Measurements from ENCODE around the gene FHAD1.

FHAD1 gene

GRCh38 chr1:15219280-15220023, 27.6 kb upstream of the FHAD1 start:
- H3K4me3 ChIP-seq (ENCODE audit: low read depth, low read length), result no peak overlapping the region
- H3K36me3 ChIP-seq (ENCODE audit: insufficient read depth, low read length), result no peaks in the 10 kb centered on the region
- no peak overlapping the region for H2AFZ ChIP-seq (ENCODE audit: low read length, unreplicated experiment)
- H3K27ac ChIP-seq (ENCODE audit: low read depth, low read length), result no peak overlapping the region
- H3K79me2 ChIP-seq (ENCODE audit: control insufficient read depth, insufficient read depth, low read length, unreplicated experiment), result no peaks in the 10 kb centered on the region
- H3K27me3 ChIP-seq (ENCODE audit: insufficient read depth, low read length), result no peaks in the 10 kb centered on the region
- H3K4me1 ChIP-seq (ENCODE audit: control insufficient read depth, insufficient read depth, low read length, unreplicated experiment), result peaks cover 9% of the 10 kb centered on the region

GRCh38 chr1:15220024-15220392, 27.0 kb upstream of the FHAD1 start:
- no peak overlapping the region for H3K27ac ChIP-seq (ENCODE audit: low read depth, low read length)
- no peaks in the 10 kb centered on the region for H3K36me3 ChIP-seq (ENCODE audit: insufficient read depth, low read length)
- no peak overlapping the region for H2AFZ ChIP-seq (ENCODE audit: low read length, unreplicated experiment)
- H3K4me3 ChIP-seq (ENCODE audit: low read depth, low read length), result no peak overlapping the region
- no peaks in the 10 kb centered on the region for H3K27me3 ChIP-seq (ENCODE audit: insufficient read depth, low read length)
- H3K79me2 ChIP-seq (ENCODE audit: control insufficient read depth, insufficient read depth, low read length, unreplicated experiment), result no peaks in the 10 kb centered on the region
- peaks cover 9% of the 10 kb centered on the region for H3K4me1 ChIP-seq (ENCODE audit: control insufficient read depth, insufficient read depth, low read length, unreplicated experiment)

- Histone ChIP-seq H3K79me2 (ENCODE audit: control insufficient read depth, insufficient read depth, low read length, unreplicated experiment) (no peaks in the 10 kb centered on the region), H2AFZ (ENCODE audit: low read length, unreplicated experiment) (no peak overlapping the region), H3K27ac (ENCODE audit: low read depth, low read length) (no peak overlapping the region), H3K27me3 (ENCODE audit: insufficient read depth, low read length) (no peaks in the 10 kb centered on the region), H3K4me3 (ENCODE audit: low read depth, low read length) (no peak overlapping the region), H3K4me1 (ENCODE audit: control insufficient read depth, insufficient read depth, low read length, unreplicated experiment) (peaks cover 9% of the 10 kb centered on the region), H3K36me3 (ENCODE audit: insufficient read depth, low read length) (no peaks in the 10 kb centered on the region)
These were observed 26.1 kb upstream of the FHAD1 start for GRCh38 chr1:15220825-15221431.

- Histone ChIP-seq H3K36me3 (ENCODE audit: insufficient read depth, low read length) (no peaks in the 10 kb centered on the region), H2AFZ (ENCODE audit: low read length, unreplicated experiment) (no peak overlapping the region), H3K4me3 (ENCODE audit: low read depth, low read length) (no peak overlapping the region), H3K79me2 (ENCODE audit: control insufficient read depth, insufficient read depth, low read length, unreplicated experiment) (no peaks in the 10 kb centered on the region), H3K4me1 (ENCODE audit: control insufficient read depth, insufficient read depth, low read length, unreplicated experiment) (peaks cover 9% of the 10 kb centered on the region), H3K27me3 (ENCODE audit: insufficient read depth, low read length) (no peaks in the 10 kb centered on the region), H3K27ac (ENCODE audit: low read depth, low read length) (no peak overlapping the region)
These were observed 24.2 kb upstream of the FHAD1 start for GRCh38 chr1:15222653-15223303.

GRCh38 chr1:15224259-15224869, 22.7 kb upstream of the FHAD1 start:
- no peaks in the 10 kb centered on the region for H3K27me3 ChIP-seq (ENCODE audit: insufficient read depth, low read length)
- no peak overlapping the region for H3K4me3 ChIP-seq (ENCODE audit: low read depth, low read length)
- H3K79me2 ChIP-seq (ENCODE audit: control insufficient read depth, insufficient read depth, low read length, unreplicated experiment), result no peaks in the 10 kb centered on the region
- no peak overlapping the region for H3K27ac ChIP-seq (ENCODE audit: low read depth, low read length)
- H3K36me3 ChIP-seq (ENCODE audit: insufficient read depth, low read length), result no peaks in the 10 kb centered on the region
- no peaks in the 10 kb centered on the region for H3K4me1 ChIP-seq (ENCODE audit: control insufficient read depth, insufficient read depth, low read length, unreplicated experiment)
- no peak overlapping the region for H2AFZ ChIP-seq (ENCODE audit: low read length, unreplicated experiment)

GRCh38 chr1:15224974-15225373, 22.0 kb upstream of the FHAD1 start:
- H3K4me3 ChIP-seq (ENCODE audit: low read depth, low read length), result no peak overlapping the region
- H3K79me2 ChIP-seq (ENCODE audit: control insufficient read depth, insufficient read depth, low read length, unreplicated experiment), result no peaks in the 10 kb centered on the region
- no peak overlapping the region for H3K27ac ChIP-seq (ENCODE audit: low read depth, low read length)
- no peak overlapping the region for H2AFZ ChIP-seq (ENCODE audit: low read length, unreplicated experiment)
- no peaks in the 10 kb centered on the region for H3K27me3 ChIP-seq (ENCODE audit: insufficient read depth, low read length)
- H3K4me1 ChIP-seq (ENCODE audit: control insufficient read depth, insufficient read depth, low read length, unreplicated experiment), result no peaks in the 10 kb centered on the region
- H3K36me3 ChIP-seq (ENCODE audit: insufficient read depth, low read length), result no peaks in the 10 kb centered on the region

GRCh38 chr1:15225461-15225860, 21.6 kb upstream of the FHAD1 start:
- Histone ChIP-seq H3K36me3 (ENCODE audit: insufficient read depth, low read length) (no peaks in the 10 kb centered on the region), H3K4me3 (ENCODE audit: low read depth, low read length) (no peak overlapping the region), H3K27me3 (ENCODE audit: insufficient read depth, low read length) (no peaks in the 10 kb centered on the region), H3K4me1 (ENCODE audit: control insufficient read depth, insufficient read depth, low read length, unreplicated experiment) (no peaks in the 10 kb centered on the region), H3K79me2 (ENCODE audit: control insufficient read depth, insufficient read depth, low read length, unreplicated experiment) (no peaks in the 10 kb centered on the region), H2AFZ (ENCODE audit: low read length, unreplicated experiment) (no peak overlapping the region), H3K27ac (ENCODE audit: low read depth, low read length) (no peak overlapping the region)

GRCh38 chr1:15226388-15227255, 20.4 kb upstream of the FHAD1 start:
- Histone ChIP-seq H3K4me3 (ENCODE audit: low read depth, low read length) (no peak overlapping the region), H3K79me2 (ENCODE audit: control insufficient read depth, insufficient read depth, low read length, unreplicated experiment) (no peaks in the 10 kb centered on the region), H2AFZ (ENCODE audit: low read length, unreplicated experiment) (no peak overlapping the region), H3K4me1 (ENCODE audit: control insufficient read depth, insufficient read depth, low read length, unreplicated experiment) (no peaks in the 10 kb centered on the region), H3K27ac (ENCODE audit: low read depth, low read length) (no peak overlapping the region), H3K36me3 (ENCODE audit: insufficient read depth, low read length) (no peaks in the 10 kb centered on the region), H3K27me3 (ENCODE audit: insufficient read depth, low read length) (no peaks in the 10 kb centered on the region)

- Histone ChIP-seq H3K27me3 (ENCODE audit: insufficient read depth, low read length) (no peaks in the 10 kb centered on the region), H3K27ac (ENCODE audit: low read depth, low read length) (no peak overlapping the region), H3K4me1 (ENCODE audit: control insufficient read depth, insufficient read depth, low read length, unreplicated experiment) (no peaks in the 10 kb centered on the region), H3K79me2 (ENCODE audit: control insufficient read depth, insufficient read depth, low read length, unreplicated experiment) (no peaks in the 10 kb centered on the region), H2AFZ (ENCODE audit: low read length, unreplicated experiment) (no peak overlapping the region), H3K4me3 (ENCODE audit: low read depth, low read length) (no peak overlapping the region), H3K36me3 (ENCODE audit: insufficient read depth, low read length) (no peaks in the 10 kb centered on the region)
These were observed 17.3 kb upstream of the FHAD1 start for GRCh38 chr1:15229707-15230131.

GRCh38 chr1:15231714-15232201, 15.3 kb upstream of the FHAD1 start:
- Histone ChIP-seq H2AFZ (ENCODE audit: low read length, unreplicated experiment) (no peak overlapping the region), H3K79me2 (ENCODE audit: control insufficient read depth, insufficient read depth, low read length, unreplicated experiment) (no peaks in the 10 kb centered on the region), H3K27ac (ENCODE audit: low read depth, low read length) (no peak overlapping the region), H3K27me3 (ENCODE audit: insufficient read depth, low read length) (no peaks in the 10 kb centered on the region), H3K4me1 (ENCODE audit: control insufficient read depth, insufficient read depth, low read length, unreplicated experiment) (no peaks in the 10 kb centered on the region), H3K4me3 (ENCODE audit: low read depth, low read length) (no peak overlapping the region), H3K36me3 (ENCODE audit: insufficient read depth, low read length) (no peaks in the 10 kb centered on the region)

Measured in ACC112 (cell line).